Heart right ventricle (tissue), 16 donors: ENCODE results near the gene NPPA. TPM values are rescaled to one million over a fixed set of nuclear protein-coding genes. Genes with fewer than 3 reads are reported as not detected.

Experiments
- ATAC-seq, 8 donors: fragments of 200-7000 bp; cut with Tn5 transposase; one replicate each; pipeline ENCODE4 v1.9.1; 2020; ENCODE audit warnings: mild to moderate bottlenecking in 8 of 8, moderate library complexity in 8 of 8, moderate number of reproducible peaks in 1 of 8
- DNase-seq, 2 donors: peaks; one replicate each; pipeline ENCODE4 v3.0.0-alpha.2; 2020
- H3K27ac ChIP-seq, 10 donors: fragments of 200-600 bp; sonication (generic) in 2 of 10; one replicate each; pipeline versions ENCODE4 v1.5.0 to v1.8.0; 2020 to 2022; ENCODE audit warnings: mild to moderate bottlenecking in 3 of 10
- H3K27me3 ChIP-seq, 7 donors: fragments of 200-600 bp; one replicate each; pipeline ENCODE4 v1.8.0; 2021 to 2022; ENCODE audit warnings: mild to moderate bottlenecking in 2 of 7
- H3K36me3 ChIP-seq, 9 donors: fragments of 200-600 bp; sonication (generic) in 1 of 9; one replicate each; pipeline versions ENCODE4 v1.5.0 to v1.8.0; 2020 to 2022; ENCODE audit warnings: mild to moderate bottlenecking in 2 of 9
- H3K4me1 ChIP-seq, 9 donors: fragments of 200-600 bp; sonication (generic) in 1 of 9; one replicate each; pipeline versions ENCODE4 v1.5.0 to v1.8.0; 2020 to 2022; ENCODE audit warnings: mild to moderate bottlenecking in 4 of 9
- H3K4me3 ChIP-seq, 10 donors: fragments of 200-600 bp; sonication (generic) in 2 of 10; one replicate each; pipeline versions ENCODE4 v1.5.0 to v1.8.0; 2020 to 2022; ENCODE audit warnings: mild to moderate bottlenecking in 7 of 10, moderate library complexity in 2 of 10
- H3K9me3 ChIP-seq, 11 donors: fragments of 200-600 bp in 10 of 11; sonication (generic) in 2 of 11; one replicate each; pipeline versions ENCODE4 v1.5.0 to v1.8.0; 2013 to 2022; ENCODE audit warnings: mild to moderate bottlenecking in 2 of 11, control low read depth in 1 of 11, moderate library complexity in 1 of 11
- WGBS, 2 donors: extraction: QIAGEN DNeasy Blood & Tissue Kit; methylation state at CpG; one replicate each; pipeline ENCODE4 v1.1.7; 2013; ENCODE audit warnings: inconsistent platforms in 1 of 2; 5-methylcytosine and 5-hydroxymethylcytosine counted together
- intact Hi-C, 10 donors: fragments of 100-400 bp; cut with DNase I; formaldehyde crosslinking; loops; one replicate each; pipeline versions ENCODE4 v1.11.1 to v1.14.2; 2022
- polyA plus RNA-seq, 2 donors: library from polyadenylated mRNA; stranded (reverse); fragments of 200-250 nt; gene quantifications; one replicate each; pipeline ENCODE4 v1.2.3, GENCODE V29; 2013
- total RNA-seq, 10 donors: library from RNA; stranded (reverse); fragmentation: NEBNext Ultra II Directional in 3 of 10; extraction: Animal tissue kit (Norgen Biotek cat#: 25700) in 3 of 10; gene quantifications; one replicate each; pipeline versions ENCODE4 v1.2.1 to v1.2.4, GENCODE V29; 2021 to 2023
- TF ChIP-seq, protein P1 (sequence below), 9 donors: fragments of 200-600 bp; sonication (generic) in 2 of 9; IDR thresholded peaks; one replicate each; pipeline versions ENCODE4 v1.5.0 to v1.8.0; 2021 to 2022; ENCODE audit warnings: antibody characterized with exemption in 9 of 9, mild to moderate bottlenecking in 5 of 9, moderate library complexity in 1 of 9
- donor health status: Arrhythmogenic right ventricular cardiomyopathy.
- donor health status: ischemic (EF 13 %, LVEDD 7.1; RV severe dilation, severe dysfunction).
- donor health status: healthy with polysubstance abuse.
- donor health status: DM: no; HTN: yes; CAD: no.
- donor health status: DM: no; HTN: no; CAD: no.
- donor health status: ischemic (EF 25% LVEDD 6.9; RV normal size, moderate dysfunction).
- donor health status: ischemic (EF 25% LVEDD 5.7; RV mildly dilated, moderate dysfunction).
- donor health status: healthy.
- donor health status: DM: yes; HTN: yes; CAD: no.
- donor health status: Ischemic cardiomyopathy.
- donor health status: ischemic (EF 35%, LVEDD 5.7; RV mildly dilated, moderate dysfunction).
- donor health status: nonischemic (EF 11% LVEDD 7.7; RV severe dilation, severe dysfunction).
- donor health status: DM: yes; HTN: yes; CAD: no.
- donor health status: PGD.
- donor health status: ischemic (EF 29% LVEDD 5.4; RV normal size, mild dysfunction).
- donor health status: nonischemic (EF 23%, LVEDD 6.1; RV moderate dilation, normal function).

The NPPA gene
- total and polyA plus RNA-seq, 12 donors: 5.8 to 2,762 (median 663) TPM

DNA sequence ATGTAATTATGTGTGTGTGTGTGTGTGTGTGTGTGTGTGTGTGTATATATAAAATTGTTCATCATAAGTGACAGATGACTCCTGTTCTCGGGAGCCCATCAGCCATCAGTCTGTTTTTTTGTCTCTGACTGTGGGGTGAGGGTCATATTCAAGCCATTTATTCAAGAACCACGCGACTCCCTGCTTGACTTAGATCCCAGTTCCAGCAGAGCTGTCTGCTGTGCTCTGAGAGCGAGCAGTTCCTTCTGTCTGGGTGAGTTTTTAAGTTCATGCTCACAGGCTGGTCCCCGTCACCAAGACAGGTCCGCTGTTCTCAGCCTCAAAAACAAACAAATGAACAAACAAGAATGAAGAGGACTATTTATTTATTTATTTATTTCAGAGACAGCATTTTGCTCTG is 29.5 kb upstream of the NPPA start:
- H3K4me1 ChIP-seq: peaks cover 29 to 71% (median 54%) of the 10 kb centered on the region in 9 donors
- no peaks in the 10 kb centered on the region for H3K9me3 ChIP-seq
- no peaks in the 10 kb centered on the region for H3K27me3 ChIP-seq
- TF ChIP-seq, protein P1, sequence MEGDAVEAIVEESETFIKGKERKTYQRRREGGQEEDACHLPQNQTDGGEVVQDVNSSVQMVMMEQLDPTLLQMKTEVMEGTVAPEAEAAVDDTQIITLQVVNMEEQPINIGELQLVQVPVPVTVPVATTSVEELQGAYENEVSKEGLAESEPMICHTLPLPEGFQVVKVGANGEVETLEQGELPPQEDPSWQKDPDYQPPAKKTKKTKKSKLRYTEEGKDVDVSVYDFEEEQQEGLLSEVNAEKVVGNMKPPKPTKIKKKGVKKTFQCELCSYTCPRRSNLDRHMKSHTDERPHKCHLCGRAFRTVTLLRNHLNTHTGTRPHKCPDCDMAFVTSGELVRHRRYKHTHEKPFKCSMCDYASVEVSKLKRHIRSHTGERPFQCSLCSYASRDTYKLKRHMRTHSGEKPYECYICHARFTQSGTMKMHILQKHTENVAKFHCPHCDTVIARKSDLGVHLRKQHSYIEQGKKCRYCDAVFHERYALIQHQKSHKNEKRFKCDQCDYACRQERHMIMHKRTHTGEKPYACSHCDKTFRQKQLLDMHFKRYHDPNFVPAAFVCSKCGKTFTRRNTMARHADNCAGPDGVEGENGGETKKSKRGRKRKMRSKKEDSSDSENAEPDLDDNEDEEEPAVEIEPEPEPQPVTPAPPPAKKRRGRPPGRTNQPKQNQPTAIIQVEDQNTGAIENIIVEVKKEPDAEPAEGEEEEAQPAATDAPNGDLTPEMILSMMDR (IDR thresholded peaks at IDR 0.05): no peak
- DNase-seq: no peak
- H3K27ac ChIP-seq: no peak overlapping the region
- 67 to 69% methylated on average over 6 of the region's 6 CpGs for WGBS, 2 donors
- H3K4me3 ChIP-seq: no peak overlapping the region
- ATAC-seq: no peak
- intact Hi-C loops: no loop called here
- H3K36me3 ChIP-seq: no peaks in the 10 kb centered on the region

DNA sequence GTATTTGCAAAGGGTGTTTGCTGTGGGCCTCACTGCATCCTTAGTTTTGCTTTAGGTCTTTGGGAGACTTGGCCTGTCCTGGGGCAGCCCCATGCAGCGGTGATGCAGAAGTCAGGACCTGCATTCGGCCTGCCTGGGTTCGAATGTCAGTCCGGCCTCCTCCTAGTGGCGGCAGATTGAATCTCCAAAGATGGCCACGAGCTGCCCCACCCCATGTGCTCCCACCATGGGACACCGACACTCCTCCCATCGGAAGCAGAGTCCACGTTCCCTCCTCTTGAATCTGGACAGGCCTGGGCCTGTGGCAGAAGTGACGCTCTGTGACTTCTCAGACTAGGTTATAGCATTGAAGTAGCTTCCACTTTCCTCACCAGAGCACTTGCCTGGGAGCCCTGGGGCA is 27.5 kb upstream of the NPPA start:
- intact Hi-C loops: no loop called here
- H3K9me3 ChIP-seq: no peaks in the 10 kb centered on the region
- DNase-seq (no peak), ATAC-seq (no peak)
- peaks cover 20 to 51% (median 37%) of the 10 kb centered on the region in 9 donors for H3K4me1 ChIP-seq
- no peak overlapping the region for H3K4me3 ChIP-seq
- H3K27me3 ChIP-seq: no peaks in the 10 kb centered on the region
- WGBS, 2 donors: 90 to 92% methylated on average over 10 of the region's 10 CpGs
- H3K36me3 ChIP-seq: no peaks in the 10 kb centered on the region
- TF ChIP-seq, protein P1 (IDR thresholded peaks at IDR 0.05): no peak
- H3K27ac ChIP-seq: peak overlapping the region; percentile 69 to 91 (median 86)

DNA sequence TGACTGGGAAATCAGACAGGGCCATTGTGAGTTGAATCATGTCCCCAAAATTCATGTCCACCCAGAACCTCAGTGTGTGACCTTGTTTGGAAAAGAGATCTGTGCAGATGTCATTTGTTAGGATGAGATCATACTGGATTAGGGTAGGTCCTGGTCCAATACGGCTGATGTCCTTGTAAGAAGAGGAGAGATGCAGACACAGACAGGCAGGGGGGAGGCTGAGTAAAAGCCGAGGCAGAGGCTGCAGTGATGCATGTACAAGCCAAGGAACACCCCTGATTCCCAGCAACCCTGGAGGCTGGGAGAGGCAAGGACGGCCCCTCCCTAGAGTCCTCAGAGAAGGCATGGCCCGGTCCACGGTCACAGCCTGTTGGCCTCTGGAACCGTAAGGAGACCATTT is 27.0 kb upstream of the NPPA start:
- TF ChIP-seq, protein P1 (IDR thresholded peaks at IDR 0.05): no peak
- H3K4me3 ChIP-seq: no peak overlapping the region
- H3K4me1 ChIP-seq: peaks cover 16 to 47% (median 32%) of the 10 kb centered on the region in 9 donors
- ATAC-seq: peak; percentile 16 to 54 (median 43)
- WGBS, 2 donors: 68% methylated on average over 6 of the region's 6 CpGs
- H3K27me3 ChIP-seq: no peaks in the 10 kb centered on the region
- H3K36me3 ChIP-seq: no peaks in the 10 kb centered on the region
- peak overlapping the region; percentile 69 to 91 (median 86) for H3K27ac ChIP-seq
- peak in 1 of 2 donors; percentile 36 for DNase-seq
- intact Hi-C loops: no loop called here
- no peaks in the 10 kb centered on the region for H3K9me3 ChIP-seq

DNA sequence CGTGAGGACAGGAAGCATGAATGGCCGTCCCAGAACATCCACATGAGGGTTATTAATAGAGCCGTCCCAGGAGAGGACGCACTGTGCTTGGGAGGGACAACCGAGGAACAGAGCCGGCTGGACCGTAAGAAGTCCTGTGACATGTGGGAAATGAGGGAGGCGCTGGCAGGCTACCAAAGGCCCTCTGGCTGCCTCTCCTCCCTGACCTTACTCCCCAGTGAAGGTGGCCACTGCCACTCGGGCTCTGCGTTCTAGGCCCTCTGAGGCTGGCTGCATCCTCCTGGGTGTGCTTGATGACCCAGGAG is 26.6 kb upstream of the NPPA start:
- intact Hi-C loops: no loop called here
- DNase-seq: peak; percentile 90 to 91
- Histone ChIP-seq H3K4me1 (peaks cover 13 to 43% (median 28%) of the 10 kb centered on the region in 9 donors), H3K27me3 (no peaks in the 10 kb centered on the region), H3K36me3 (no peaks in the 10 kb centered on the region), H3K27ac (peak overlapping the region; percentile 69 to 91 (median 86)), H3K4me3 (no peak overlapping the region), H3K9me3 (no peaks in the 10 kb centered on the region)
- ATAC-seq: peak; percentile 92 to 98 (median 96)
- WGBS, 2 donors: 6 to 21% methylated on average over 10 of the region's 10 CpGs
- TF ChIP-seq, protein P1 (IDR thresholded peaks at IDR 0.05): peak in 1 of 9 donors; percentile 7
